H9 (cell line): ENCODE measurements around the gene MLANA. TPM values are rescaled to one million over a fixed set of nuclear protein-coding genes. Genes with fewer than 3 reads are reported as not detected.

ENCODE experiments used
- DNase-seq: peaks from one replicate; pipeline ENCODE4 v3.0.0-alpha.2; 2017
- H2AFZ ChIP-seq: one replicate; pipeline ENCODE4 v1.6.1; 2013; ENCODE audit warnings: mild to moderate bottlenecking, low read length, control low read depth, moderate library complexity
- H2AK5ac ChIP-seq: 2 replicates; pipeline ENCODE4 v1.6.1; 2013; ENCODE audit warnings: low read length, control low read depth, mixed read lengths; ENCODE audit not compliant: insufficient read length
- H2BK120ac ChIP-seq: one replicate; pipeline ENCODE4 v1.6.1; 2013; ENCODE audit warnings: low read depth, mild to moderate bottlenecking, low read length, control low read depth, inconsistent platforms; ENCODE audit not compliant: poor library complexity, severe bottlenecking
- H2BK12ac ChIP-seq: 2 replicates; pipeline ENCODE4 v1.6.1; 2013; ENCODE audit warnings: low read length, control low read depth, mixed read lengths, low read depth; ENCODE audit not compliant: insufficient read length
- H2BK15ac ChIP-seq: 2 replicates; pipeline ENCODE4 v1.6.1; 2013; ENCODE audit warnings: low read depth, low read length, control low read depth
- H2BK20ac ChIP-seq: one replicate; pipeline ENCODE4 v1.6.1; 2013; ENCODE audit warnings: low read depth, mild to moderate bottlenecking, low read length, control low read depth, inconsistent platforms; ENCODE audit not compliant: poor library complexity, severe bottlenecking
- H2BK5ac ChIP-seq: 2 replicates; pipeline ENCODE4 v1.6.1; 2013; ENCODE audit warnings: low read length, control low read depth, mixed read lengths; ENCODE audit not compliant: insufficient read length
- H3K14ac ChIP-seq: 2 replicates; pipeline ENCODE4 v1.6.1; 2013; ENCODE audit warnings: low read length, control low read depth; ENCODE audit not compliant: insufficient read depth
- H3K18ac ChIP-seq: 2 replicates; pipeline ENCODE4 v1.6.1; 2013; ENCODE audit warnings: low read depth, mild to moderate bottlenecking, mixed read lengths, low read length, control low read depth; ENCODE audit not compliant: insufficient read length
- H3K23ac ChIP-seq: 2 replicates; pipeline ENCODE4 v1.6.1; 2013; ENCODE audit warnings: low read length, control low read depth, mixed read lengths, low read depth; ENCODE audit not compliant: insufficient read length
- H3K23me2 ChIP-seq: 2 replicates; pipeline ENCODE4 v1.6.1; 2013; ENCODE audit warnings: low read depth, mild to moderate bottlenecking, mixed read lengths, low read length, control low read depth; ENCODE audit not compliant: insufficient read length, poor library complexity, severe bottlenecking
- H3K27ac ChIP-seq: 2 replicates; pipeline ENCODE4 v1.5.1; 2013; ENCODE audit warnings: low read length, control low read depth, mixed read lengths, low read depth; ENCODE audit not compliant: insufficient read length
- H3K27me3 ChIP-seq: 2 replicates; pipeline ENCODE4 v1.6.1; 2013; ENCODE audit warnings: low read length, control low read depth, inconsistent platforms; ENCODE audit not compliant: insufficient read depth
- H3K4ac ChIP-seq: 2 replicates; pipeline ENCODE4 v1.6.1; 2013; ENCODE audit warnings: low read depth, mild to moderate bottlenecking, control low read depth, inconsistent platforms, low read length, moderate library complexity
- H3K4me1 ChIP-seq: 2 replicates; pipeline ENCODE4 v1.6.1; 2013; ENCODE audit warnings: low read length, control low read depth, inconsistent platforms; ENCODE audit not compliant: insufficient read depth
- H3K4me2 ChIP-seq: 2 replicates; pipeline ENCODE4 v1.6.1; 2013; ENCODE audit warnings: low read length, control low read depth, mixed read lengths; ENCODE audit not compliant: insufficient read length, insufficient read depth
- H3K56ac ChIP-seq: 2 replicates; pipeline ENCODE4 v1.6.1; 2013; ENCODE audit warnings: low read depth, mild to moderate bottlenecking, mixed read lengths, low read length, control low read depth; ENCODE audit not compliant: insufficient read length
- H3K79me1 ChIP-seq: 2 replicates; pipeline ENCODE4 v1.6.1; 2013; ENCODE audit warnings: low read depth, mild to moderate bottlenecking, moderate library complexity, low read length, control low read depth, inconsistent platforms; ENCODE audit not compliant: insufficient read depth, poor library complexity, severe bottlenecking
- H3K79me2 ChIP-seq: 2 replicates; pipeline ENCODE4 v1.6.1; 2013; ENCODE audit warnings: low read length, control low read depth, inconsistent platforms; ENCODE audit not compliant: insufficient read depth
- H3K9ac ChIP-seq: 2 replicates; pipeline ENCODE4 v1.6.1; 2013; ENCODE audit warnings: low read length, control low read depth, mixed read lengths; ENCODE audit not compliant: insufficient read length; ENCODE audit errors: extremely low read depth
- H3K9me3 ChIP-seq: one replicate; pipeline ENCODE4 v1.6.1; 2013; ENCODE audit warnings: low read depth, low read length, inconsistent platforms; ENCODE audit not compliant: control insufficient read depth
- H3T11ph ChIP-seq: one replicate; pipeline ENCODE4 v1.6.1; 2013; ENCODE audit warnings: mild to moderate bottlenecking, low read length, control low read depth, inconsistent platforms
- H4K20me1 ChIP-seq: one replicate; pipeline ENCODE4 v1.6.1; 2013; ENCODE audit not compliant: control insufficient read depth, insufficient read length, insufficient read depth
- H4K5ac ChIP-seq: 2 replicates; pipeline ENCODE4 v1.6.1; 2013; ENCODE audit warnings: low read depth, mild to moderate bottlenecking, mixed read lengths, low read length, control low read depth; ENCODE audit not compliant: insufficient read length
- H4K8ac ChIP-seq: replicated peaks from 2 replicates; pipeline ENCODE4 v1.6.1; 2013; ENCODE audit warnings: low read length, control low read depth, mixed read lengths, low read depth; ENCODE audit not compliant: insufficient read length
- H4K91ac ChIP-seq: 2 replicates; pipeline ENCODE4 v1.6.1; 2013; ENCODE audit warnings: low read depth, mild to moderate bottlenecking, moderate library complexity, mixed read lengths, low read length, control low read depth; ENCODE audit not compliant: insufficient read length
- H3K27ac Mint-ChIP-seq, 3 experiments: 2 replicates in 2 of 3; 3 replicates in 1 of 3; pipeline ENCODE4 v1.8.0; 2020 to 2021; ENCODE audit warnings: mixed read lengths in 3 of 3, mild to moderate bottlenecking in 1 of 3, moderate library complexity in 1 of 3
- H3K27me3 Mint-ChIP-seq: 2 replicates; pipeline ENCODE4 v1.8.0; 2021; ENCODE audit warnings: low read depth, mild to moderate bottlenecking, moderate library complexity, mixed read lengths
- H3K36me3 Mint-ChIP-seq, 3 experiments: 2 replicates in 2 of 3; 3 replicates in 1 of 3; pipeline ENCODE4 v1.8.0; 2020 to 2021; ENCODE audit warnings: low read depth in 3 of 3, mixed read lengths in 3 of 3; ENCODE audit not compliant: insufficient read depth in 1 of 3
- H3K4me1 Mint-ChIP-seq, 2 experiments: 2 replicates each; pipeline ENCODE4 v1.8.0; 2020; ENCODE audit warnings: mixed read lengths in 2 of 2
- H3K4me3 Mint-ChIP-seq, 2 experiments: 2 replicates in 1 of 2; 3 replicates in 1 of 2; pipeline ENCODE4 v1.8.0; 2020 to 2021; ENCODE audit warnings: mild to moderate bottlenecking in 2 of 2, mixed read lengths in 2 of 2, moderate library complexity in 1 of 2
- H3K9me3 Mint-ChIP-seq, 2 experiments: 2 replicates in 1 of 2; 3 replicates in 1 of 2; pipeline ENCODE4 v1.8.0; 2020; ENCODE audit warnings: mild to moderate bottlenecking in 2 of 2, mixed read lengths in 2 of 2, moderate library complexity in 1 of 2
- WGBS: extraction: QIAGEN DNeasy Blood & Tissue Kit; methylation state at CpG from one replicate; pipeline ENCODE4 v1.1.7; 2013; ENCODE audit warnings: missing lambda C conversion rate, low lambda C conversion rate, mixed read lengths; ENCODE audit not compliant: insufficient read length; ENCODE audit errors: extremely low coverage; 5-methylcytosine and 5-hydroxymethylcytosine counted together
- total RNA-seq: library from RNA; stranded (reverse); gene quantifications from 2 replicates; pipeline ENCODE4 v1.2.1, GENCODE V29; 2021
- TF ChIP-seq, protein P1 (sequence below): fragments of 200-600 bp; sonication (generic); conservative IDR thresholded peaks from 3 replicates; pipeline ENCODE4 v1.8.0; 2021; ENCODE audit warnings: antibody characterized with exemption, mild to moderate bottlenecking

MLANA gene
- total RNA-seq, 1 experiment from 2014 or later, result not detected

DNA sequence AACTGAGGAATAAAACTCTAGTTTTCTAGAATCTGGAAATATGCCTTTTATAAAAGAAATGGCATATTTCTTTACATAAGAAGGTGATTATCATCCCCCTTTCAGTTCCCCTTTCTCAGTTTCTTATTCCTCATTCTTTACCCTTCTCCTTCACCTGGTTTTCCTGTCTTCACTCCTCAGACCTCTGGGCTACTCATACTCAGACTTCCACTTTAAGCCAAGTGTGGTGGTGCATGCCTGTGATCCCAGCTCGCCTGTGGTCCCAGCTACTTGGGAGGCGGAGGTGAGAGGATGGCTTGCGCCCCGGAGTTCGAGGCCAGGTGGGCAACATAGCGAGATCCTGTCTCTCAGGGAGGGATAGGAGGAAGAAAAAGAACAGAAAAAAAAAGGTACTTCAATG is 67.6 kb downstream of the MLANA start:
- no peaks in the 10 kb centered on the region for H3K27me3 Mint-ChIP-seq
- TF ChIP-seq, protein P1, sequence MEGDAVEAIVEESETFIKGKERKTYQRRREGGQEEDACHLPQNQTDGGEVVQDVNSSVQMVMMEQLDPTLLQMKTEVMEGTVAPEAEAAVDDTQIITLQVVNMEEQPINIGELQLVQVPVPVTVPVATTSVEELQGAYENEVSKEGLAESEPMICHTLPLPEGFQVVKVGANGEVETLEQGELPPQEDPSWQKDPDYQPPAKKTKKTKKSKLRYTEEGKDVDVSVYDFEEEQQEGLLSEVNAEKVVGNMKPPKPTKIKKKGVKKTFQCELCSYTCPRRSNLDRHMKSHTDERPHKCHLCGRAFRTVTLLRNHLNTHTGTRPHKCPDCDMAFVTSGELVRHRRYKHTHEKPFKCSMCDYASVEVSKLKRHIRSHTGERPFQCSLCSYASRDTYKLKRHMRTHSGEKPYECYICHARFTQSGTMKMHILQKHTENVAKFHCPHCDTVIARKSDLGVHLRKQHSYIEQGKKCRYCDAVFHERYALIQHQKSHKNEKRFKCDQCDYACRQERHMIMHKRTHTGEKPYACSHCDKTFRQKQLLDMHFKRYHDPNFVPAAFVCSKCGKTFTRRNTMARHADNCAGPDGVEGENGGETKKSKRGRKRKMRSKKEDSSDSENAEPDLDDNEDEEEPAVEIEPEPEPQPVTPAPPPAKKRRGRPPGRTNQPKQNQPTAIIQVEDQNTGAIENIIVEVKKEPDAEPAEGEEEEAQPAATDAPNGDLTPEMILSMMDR, result no peak
- Histone ChIP-seq H2AK5ac (no peak overlapping the region), H3K4ac (no peak overlapping the region), H2BK15ac (no peak overlapping the region), H3K9ac (no peak overlapping the region), H3K27me3 (no peaks in the 10 kb centered on the region), H2BK120ac (no peak overlapping the region), H3K27ac (no peak overlapping the region), H3K79me1 (no peaks in the 10 kb centered on the region), H2AFZ (no peak overlapping the region), H3K9me3 (no peaks in the 10 kb centered on the region), H2BK5ac (no peak overlapping the region), H3K4me2 (no peak overlapping the region), H4K91ac (no peak overlapping the region), H3K14ac (no peak overlapping the region), H2BK12ac (no peak overlapping the region), H4K8ac (no peak overlapping the region), H3K18ac (no peak overlapping the region), H3T11ph (no peak overlapping the region), H2BK20ac (no peak overlapping the region), H4K20me1 (no peaks in the 10 kb centered on the region), H3K23me2 (no peaks in the 10 kb centered on the region), H3K23ac (no peak overlapping the region), H3K79me2 (no peaks in the 10 kb centered on the region), H3K4me1 (no peaks in the 10 kb centered on the region), H4K5ac (no peak overlapping the region), H3K56ac (no peak overlapping the region)
- H3K9me3 Mint-ChIP-seq, result no peaks in the 10 kb centered on the region
- DNase-seq, result no peak
- peak overlapping the region in 1 of 3 experiments; percentile 76; a peak in 1 of 7 replicates for H3K27ac Mint-ChIP-seq
- no peaks in the 10 kb centered on the region for H3K36me3 Mint-ChIP-seq
- no peak overlapping the region for H3K4me3 Mint-ChIP-seq
- no CpG with 5 or more reads among the region's 6 CpGs for WGBS
- H3K4me1 Mint-ChIP-seq, result peaks cover 2 to 4% of the 10 kb centered on the region in 2 experiments; a peak in 3 of 4 replicates

Other genes with a start within 250 kb of the MLANA start
- 19.0 and 20.2 TPM in 2 replicates for gene ERMP1, start 57.8 kb upstream of the MLANA start, total RNA-seq
- gene RANBP6, start 124.7 kb downstream of the MLANA start, total RNA-seq, result 19.0 and 19.1 TPM in 2 replicates